NCI-H1417 (cell line): ENCODE data around the gene RAB9A.

Experiments used
- DNase-seq, 3 experiments: peaks; one replicate each; lab custom pipeline; 2025; lab: John Stamatoyannopoulos, UW

Gene RAB9A

GRCh38 chrX:13747836-13748235, 58.9 kb downstream of the RAB9A start:
- DNase-seq = peak; percentile 6 to 65 (median 24)

GRCh38 chrX:13748486-13748885, 59.6 kb downstream of the RAB9A start:
- no peak for DNase-seq

GRCh38 chrX:13750204-13750603, 61.3 kb downstream of the RAB9A start:
- peak; percentile 3 to 86 (median 45) for DNase-seq

GRCh38 chrX:13750812-13751211, 61.9 kb downstream of the RAB9A start:
- no peak for DNase-seq

- no peak for DNase-seq
Measured at GRCh38 chrX:13752141-13752540, 63.2 kb downstream of the RAB9A start.

- no peak for DNase-seq
Measured at GRCh38 chrX:13752646-13753045, 63.7 kb downstream of the RAB9A start.

- peak in 1 of 3 experiments; percentile 33 for DNase-seq
Measured at GRCh38 chrX:13754765-13755164, 65.8 kb downstream of the RAB9A start.

GRCh38 chrX:13755254-13755653, 66.3 kb downstream of the RAB9A start:
- DNase-seq = no peak

GRCh38 chrX:13756381-13756780, 67.5 kb downstream of the RAB9A start:
- DNase-seq = no peak

- DNase-seq = no peak
Measured at GRCh38 chrX:13759152-13759718, 70.3 kb downstream of the RAB9A start.
